Suprapubic skin (tissue), 4 donors: ENCODE data around the gene KCTD21.

Experiments used
- CTCF ChIP-seq, 2 donors: fragments of 200-600 bp in 1 of 2; fragments of 450-650 bp in 1 of 2; sonication (generic) in 1 of 2; IDR thresholded peaks; one replicate each; pipeline ENCODE4 v1.5.1; 2016 to 2019; ENCODE audit warnings: antibody characterized with exemption in 2 of 2, mild to moderate bottlenecking in 1 of 2, moderate library complexity in 1 of 2
- EP300 ChIP-seq: sonication (generic); formaldehyde crosslinking; IDR thresholded peaks from one replicate; pipeline ENCODE4 v1.6.1; 2017; ENCODE audit warnings: antibody characterized with exemption
- POLR2A ChIP-seq, 2 donors: fragments of 450-650 bp; IDR thresholded peaks; one replicate each; pipeline ENCODE4 v1.6.1; 2017; ENCODE audit warnings: antibody characterized with exemption in 2 of 2, mild to moderate bottlenecking in 2 of 2, moderate library complexity in 2 of 2
- POLR2AphosphoS5 ChIP-seq, 3 donors: sonication (generic); formaldehyde crosslinking; IDR thresholded peaks; one replicate each; pipeline ENCODE4 v1.6.1; 2017; ENCODE audit warnings: antibody characterized with exemption in 3 of 3

GRCh38 chr11:78190374-78190773 lies 1.9 kb upstream of the KCTD21 start:
- TF ChIP-seq CTCF (IDR thresholded peaks at IDR 0.05) = no peak
- no peak for TF ChIP-seq POLR2A (IDR thresholded peaks at IDR 0.05)
- no peak for TF ChIP-seq POLR2AphosphoS5 (IDR thresholded peaks at IDR 0.05)
- no peak for TF ChIP-seq EP300
